Heart left ventricle (tissue), 16 donors: ENCODE measurements around the gene UNC5C. TPM values are rescaled to one million over a fixed set of nuclear protein-coding genes. Genes with fewer than 3 reads are reported as not detected.

ENCODE experiments used
- ATAC-seq, 4 donors: fragments of 200-7000 bp; cut with Tn5 transposase; one replicate each; pipeline ENCODE4 v1.9.1; 2020 to 2022; ENCODE audit warnings: moderate library complexity in 4 of 4, mild to moderate bottlenecking in 3 of 4, moderate number of reproducible peaks in 1 of 4
- DNase-seq, 5 donors: peaks; one replicate each; pipeline ENCODE4 v3.0.0-alpha.2; 2020
- H3K27ac ChIP-seq, 12 donors: fragments of 200-600 bp; sonication (generic) in 4 of 12; one replicate each; pipeline versions ENCODE4 v1.5.0 to v1.8.0; 2016 to 2022; ENCODE audit warnings: mild to moderate bottlenecking in 2 of 12
- H3K27me3 ChIP-seq, 9 donors: fragments of 200-600 bp; sonication (generic) in 2 of 9; one replicate each; pipeline versions ENCODE4 v1.5.1 to v1.8.0; 2016 to 2022; ENCODE audit warnings: mild to moderate bottlenecking in 3 of 9
- H3K36me3 ChIP-seq, 9 donors: fragments of 200-600 bp; sonication (generic) in 2 of 9; one replicate each; pipeline versions ENCODE4 v1.5.0 to v1.8.0; 2018 to 2022; ENCODE audit warnings: mild to moderate bottlenecking in 2 of 9
- H3K4me1 ChIP-seq, 12 donors: fragments of 200-600 bp; sonication (generic) in 4 of 12; one replicate each; pipeline versions ENCODE4 v1.5.0 to v1.8.0; 2016 to 2022; ENCODE audit warnings: mild to moderate bottlenecking in 3 of 12
- H3K4me3 ChIP-seq, 12 donors: fragments of 200-600 bp; sonication (generic) in 4 of 12; one replicate each; pipeline versions ENCODE4 v1.5.0 to v1.8.0; 2017 to 2022; ENCODE audit warnings: mild to moderate bottlenecking in 9 of 12, moderate library complexity in 4 of 12
- H3K9me3 ChIP-seq, 12 donors: fragments of 200-600 bp; sonication (generic) in 4 of 12; one replicate each; pipeline versions ENCODE4 v1.5.0 to v1.8.0; 2016 to 2022; ENCODE audit warnings: mild to moderate bottlenecking in 1 of 12
- POLR2A ChIP-seq, 2 donors: fragments of 450-650 bp; IDR thresholded peaks; one replicate each; pipeline ENCODE4 v1.6.1; 2017; ENCODE audit warnings: antibody characterized with exemption in 2 of 2, mild to moderate bottlenecking in 2 of 2, moderate library complexity in 2 of 2
- WGBS, 4 donors: extraction: QIAGEN DNeasy Blood & Tissue Kit in 2 of 4; methylation state at CpG; one replicate each; pipeline versions ENCODE4 v1.1.5 to v1.1.7; 2013 to 2018; 5-methylcytosine and 5-hydroxymethylcytosine counted together
- intact Hi-C, 10 donors: fragments of 100-400 bp; cut with DNase I; formaldehyde crosslinking; loops; one replicate each; pipeline versions ENCODE4 v1.11.1 to v1.14.2; 2022
- polyA plus RNA-seq, 2 donors: library from polyadenylated mRNA; stranded (reverse); fragments of 200-250 nt; gene quantifications; one replicate each; pipeline ENCODE4 v1.2.3, GENCODE V29; 2013
- total RNA-seq, 9 donors: library from RNA; depleted of rRNA in 2 of 9; stranded (reverse); fragments of >200 nt in 2 of 9; fragmentation: NEBNext Ultra II Directional in 3 of 9; extraction: Animal tissue kit (Norgen Biotek cat#: 25700) in 3 of 9; gene quantifications; one replicate each; pipeline versions ENCODE4 v1.1.0 to v1.2.4, GENCODE V29; 2016 to 2023
- TF ChIP-seq, protein P1 (sequence below), 12 donors: fragments of 200-600 bp; sonication (generic) in 4 of 12; IDR thresholded peaks; one replicate each; pipeline versions ENCODE4 v1.5.0 to v1.8.0; 2018 to 2022; ENCODE audit warnings: antibody characterized with exemption in 12 of 12, mild to moderate bottlenecking in 5 of 12
- donor health status: ischemic (EF 13 %, LVEDD 7.1; RV severe dilation, severe dysfunction).
- donor health status: healthy with polysubstance abuse.
- donor health status: DM: no; HTN: yes; CAD: no.
- donor health status: DM: no; HTN: no; CAD: no.
- donor health status: ischemic (EF 25% LVEDD 6.9; RV normal size, moderate dysfunction).
- donor health status: ischemic (EF 25% LVEDD 5.7; RV mildly dilated, moderate dysfunction).
- donor health status: healthy.
- donor health status: DM: yes; HTN: yes; CAD: no.
- donor health status: ischemic (EF 35%, LVEDD 5.7; RV mildly dilated, moderate dysfunction).
- donor health status: nonischemic (EF 11% LVEDD 7.7; RV severe dilation, severe dysfunction).
- donor health status: DM: yes; HTN: yes; CAD: no.
- donor health status: PGD.
- donor health status: ischemic (EF 29% LVEDD 5.4; RV normal size, mild dysfunction).
- donor health status: nonischemic (EF 23%, LVEDD 6.1; RV moderate dilation, normal function).

UNC5C gene
- total and polyA plus RNA-seq, 11 donors: 0.23 to 2.8 (median 1.7) TPM

DNA sequence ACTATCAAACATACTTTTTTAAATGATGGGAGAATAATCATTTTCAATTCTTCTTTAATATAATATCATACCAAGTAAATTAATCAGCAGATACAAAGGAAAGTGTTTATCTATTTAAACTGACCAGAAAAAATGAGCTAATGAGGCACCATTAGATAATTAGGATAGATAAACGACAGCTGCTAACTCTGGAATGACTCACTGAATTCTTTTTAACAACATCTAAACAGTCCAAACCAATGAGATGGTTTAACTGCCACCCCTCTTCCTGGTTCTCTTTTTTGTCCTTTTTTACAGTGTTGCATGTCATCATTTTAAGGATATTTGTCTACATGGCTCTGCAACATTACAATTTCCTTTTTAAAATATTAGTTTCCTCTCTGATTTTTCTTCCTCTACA, 41.6 kb downstream of the UNC5C start:
- H3K4me1 ChIP-seq: peaks cover 0 to 7% (median 0%) of the 10 kb centered on the region in 12 donors
- no peaks in the 10 kb centered on the region for H3K36me3 ChIP-seq
- ATAC-seq (peak in 1 of 4 donors; percentile 44), DNase-seq (no peak)
- TF ChIP-seq, protein P1, sequence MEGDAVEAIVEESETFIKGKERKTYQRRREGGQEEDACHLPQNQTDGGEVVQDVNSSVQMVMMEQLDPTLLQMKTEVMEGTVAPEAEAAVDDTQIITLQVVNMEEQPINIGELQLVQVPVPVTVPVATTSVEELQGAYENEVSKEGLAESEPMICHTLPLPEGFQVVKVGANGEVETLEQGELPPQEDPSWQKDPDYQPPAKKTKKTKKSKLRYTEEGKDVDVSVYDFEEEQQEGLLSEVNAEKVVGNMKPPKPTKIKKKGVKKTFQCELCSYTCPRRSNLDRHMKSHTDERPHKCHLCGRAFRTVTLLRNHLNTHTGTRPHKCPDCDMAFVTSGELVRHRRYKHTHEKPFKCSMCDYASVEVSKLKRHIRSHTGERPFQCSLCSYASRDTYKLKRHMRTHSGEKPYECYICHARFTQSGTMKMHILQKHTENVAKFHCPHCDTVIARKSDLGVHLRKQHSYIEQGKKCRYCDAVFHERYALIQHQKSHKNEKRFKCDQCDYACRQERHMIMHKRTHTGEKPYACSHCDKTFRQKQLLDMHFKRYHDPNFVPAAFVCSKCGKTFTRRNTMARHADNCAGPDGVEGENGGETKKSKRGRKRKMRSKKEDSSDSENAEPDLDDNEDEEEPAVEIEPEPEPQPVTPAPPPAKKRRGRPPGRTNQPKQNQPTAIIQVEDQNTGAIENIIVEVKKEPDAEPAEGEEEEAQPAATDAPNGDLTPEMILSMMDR (IDR thresholded peaks at IDR 0.05): no peak
- no peak for TF ChIP-seq POLR2A (IDR thresholded peaks at IDR 0.05)
- H3K27me3 ChIP-seq: no peaks in the 10 kb centered on the region
- intact Hi-C loops: no loop called here
- H3K27ac ChIP-seq: no peak overlapping the region
- H3K4me3 ChIP-seq: no peak overlapping the region
- WGBS, 4 donors: 60 to 69% (median 62%) methylated on average over 1 of the region's 1 CpG
- H3K9me3 ChIP-seq: no peaks in the 10 kb centered on the region

DNA sequence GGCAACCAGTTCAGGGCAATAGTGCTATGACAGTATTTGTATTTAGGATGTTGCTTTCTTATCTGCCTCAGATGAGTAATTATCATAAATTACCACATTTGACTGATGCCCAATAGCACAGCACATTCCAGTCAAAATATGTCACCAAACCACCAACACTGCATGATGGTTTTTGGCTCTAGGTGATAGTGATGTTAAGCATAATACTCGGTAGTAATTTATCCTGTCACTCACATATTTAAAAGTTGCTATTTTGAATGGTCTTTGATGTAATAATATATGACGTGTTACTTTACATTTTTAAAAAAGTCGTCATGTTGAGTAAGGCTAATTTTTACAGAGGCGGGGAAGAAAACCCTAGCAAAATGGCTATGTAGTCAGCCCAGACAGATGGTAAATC, 42.5 kb downstream of the UNC5C start:
- intact Hi-C loops: no loop called here
- TF ChIP-seq POLR2A (IDR thresholded peaks at IDR 0.05): no peak
- TF ChIP-seq, protein P1 (IDR thresholded peaks at IDR 0.05): no peak

DNA sequence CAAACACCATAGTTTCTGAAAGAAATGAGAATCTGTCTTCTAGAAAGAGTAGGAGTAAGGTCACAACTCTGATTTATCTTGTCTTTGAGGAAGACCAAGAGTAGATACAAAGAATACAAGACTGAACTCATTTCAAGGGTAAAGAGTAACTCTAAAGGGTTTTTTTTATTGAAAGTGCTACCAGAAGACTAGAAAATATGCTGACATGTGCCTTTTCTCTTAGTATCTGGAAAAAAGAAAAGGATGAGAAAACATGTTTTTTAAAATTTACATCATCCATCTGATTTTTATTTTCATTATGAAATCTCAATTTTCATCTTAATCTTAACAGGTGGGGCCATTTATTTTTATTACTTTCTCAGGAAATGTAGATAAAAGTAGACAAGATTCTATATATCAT, 43.0 kb downstream of the UNC5C start:
- peak overlapping the region in 5 of 12 donors; percentile 3 to 51 (median 22) for H3K27ac ChIP-seq
- no peak overlapping the region for H3K4me3 ChIP-seq
- no peak for DNase-seq
- H3K4me1 ChIP-seq: peaks cover 0 to 7% (median 0%) of the 10 kb centered on the region in 12 donors
- ATAC-seq: no peak
- intact Hi-C loops: no loop called here
- TF ChIP-seq, protein P1 (IDR thresholded peaks at IDR 0.05): no peak
- no peak for TF ChIP-seq POLR2A (IDR thresholded peaks at IDR 0.05)
- H3K27me3 ChIP-seq: no peaks in the 10 kb centered on the region
- H3K36me3 ChIP-seq: no peaks in the 10 kb centered on the region
- H3K9me3 ChIP-seq: no peaks in the 10 kb centered on the region

More for the DNA sequence above, 42.5 kb downstream of the UNC5C start:
- DNase-seq (no peak), ATAC-seq (peak in 1 of 4 donors; percentile 50)
- Histone ChIP-seq H3K4me3 (no peak overlapping the region), H3K27me3 (no peaks in the 10 kb centered on the region), H3K36me3 (no peaks in the 10 kb centered on the region), H3K27ac (no peak overlapping the region), H3K4me1 (peaks cover 0 to 7% (median 0%) of the 10 kb centered on the region in 12 donors), H3K9me3 (no peaks in the 10 kb centered on the region)
- 73 to 79% (median 77%) methylated on average over 4 of the region's 4 CpGs for WGBS, 4 donors

DNA sequence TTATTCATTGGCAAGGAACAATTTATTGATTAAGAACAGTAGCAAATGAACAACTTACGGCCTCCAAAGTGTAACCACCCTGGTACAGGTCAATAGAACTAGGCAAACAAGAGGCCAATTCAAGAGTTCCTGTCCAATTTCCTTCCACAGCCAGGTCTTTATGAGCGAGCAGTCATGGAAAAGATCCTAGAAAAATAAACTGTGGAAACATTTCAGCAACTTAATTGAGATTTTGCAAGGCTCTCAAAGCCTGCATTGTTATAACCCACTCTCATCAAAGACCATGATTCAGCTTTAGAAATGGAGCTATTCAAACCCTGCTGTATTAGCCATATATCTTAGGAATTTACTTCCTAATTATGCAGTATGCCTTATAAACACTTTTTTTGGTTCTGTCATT, 43.6 kb downstream of the UNC5C start:
- ATAC-seq: peak; percentile 37 to 85 (median 66)
- intact Hi-C loops: no loop called here
- TF ChIP-seq, protein P1 (IDR thresholded peaks at IDR 0.05): no peak
- TF ChIP-seq POLR2A (IDR thresholded peaks at IDR 0.05): no peak

More for the DNA sequence above, 43.6 kb downstream of the UNC5C start:
- Histone ChIP-seq H3K27ac (peak overlapping the region in 2 of 12 donors; percentile 42 to 51), H3K27me3 (no peaks in the 10 kb centered on the region), H3K4me3 (no peak overlapping the region), H3K36me3 (no peaks in the 10 kb centered on the region), H3K9me3 (no peaks in the 10 kb centered on the region), H3K4me1 (peaks cover 0 to 7% (median 0%) of the 10 kb centered on the region in 12 donors)
- 54 to 67% (median 61%) methylated on average over 2 of the region's 2 CpGs for WGBS, 4 donors
- no peak for DNase-seq
